Stimulated activated CD8-positive, alpha-beta memory T cell treated with anti-CD3 and anti-CD28 coated beads, Interleukin-2, amount 100 ng/mL, for 48 hours (primary cell): ENCODE results near the gene LRRC8E.
"Not testable (repeated sequence)": the region's sequence is repeated elsewhere in the genome, so short reads cannot be mapped to it uniquely, and the experiment has no call there.

ENCODE experiments used
- DNase-seq, 2 donors: peaks; one replicate each; pipeline ENCODE4 v3.0.0-alpha.2; 2020; ENCODE audit warnings: low read depth in 2 of 2

Gene LRRC8E

GRCh38 chr19:7855426-7856108, 32.7 kb upstream of the LRRC8E start:
- no peak for DNase-seq

- DNase-seq, result no peak
Measured at GRCh38 chr19:7856109-7856591, 32.2 kb upstream of the LRRC8E start.

GRCh38 chr19:7856679-7857663, 31.3 kb upstream of the LRRC8E start:
- DNase-seq, result no peak

GRCh38 chr19:7857727-7858108, 30.6 kb upstream of the LRRC8E start:
- DNase-seq, result no peak

GRCh38 chr19:7858109-7858770, 30.1 kb upstream of the LRRC8E start:
- no peak for DNase-seq

- not testable (repeated sequence) for DNase-seq
Measured at GRCh38 chr19:7859087-7859486, 29.2 kb upstream of the LRRC8E start.

- no peak for DNase-seq
Measured at GRCh38 chr19:7859831-7860713, 28.2 kb upstream of the LRRC8E start.

GRCh38 chr19:7860714-7861618, 27.3 kb upstream of the LRRC8E start:
- no peak for DNase-seq

- no peak for DNase-seq
Measured at GRCh38 chr19:7861619-7862412, 26.5 kb upstream of the LRRC8E start.

GRCh38 chr19:7862413-7862951, 25.8 kb upstream of the LRRC8E start:
- DNase-seq, result peak; percentile 72 to 77

- no peak for DNase-seq
Measured at GRCh38 chr19:7863157-7863970, 24.9 kb upstream of the LRRC8E start.

GRCh38 chr19:7863971-7864689, 24.2 kb upstream of the LRRC8E start:
- no peak for DNase-seq

GRCh38 chr19:7864690-7865074, 23.6 kb upstream of the LRRC8E start:
- DNase-seq, result no peak

- DNase-seq, result no peak
Measured at GRCh38 chr19:7865262-7865911, 22.9 kb upstream of the LRRC8E start.

- no peak for DNase-seq
Measured at GRCh38 chr19:7866399-7867091, 21.8 kb upstream of the LRRC8E start.

- no peak for DNase-seq
Measured at GRCh38 chr19:7867092-7867844, 21.0 kb upstream of the LRRC8E start.
